DOHH2 (cell line): ENCODE results near the gene MVD.
A peak's percentile ranks its signal among the peaks of the same experiment; 100 is the strongest.

Experiments
- EZH2phosphoT487 ChIP-seq: fragments of 200-600 bp; sonication (generic); IDR thresholded peaks from 2 replicates; pipeline ENCODE4 v1.6.1; 2017; ENCODE audit warnings: borderline replicate concordance, mild to moderate bottlenecking, antibody characterized with exemption, low read length, moderate library complexity, mixed read lengths
- TF ChIP-seq, protein P1 (sequence below): fragments of 200-600 bp; sonication (generic); IDR thresholded peaks from one replicate; pipeline ENCODE4 v1.5.1; 2014; ENCODE audit warnings: antibody characterized with exemption, mild to moderate bottlenecking, low read depth, low read length; ENCODE audit not compliant: poor library complexity, severe bottlenecking

DNA sequence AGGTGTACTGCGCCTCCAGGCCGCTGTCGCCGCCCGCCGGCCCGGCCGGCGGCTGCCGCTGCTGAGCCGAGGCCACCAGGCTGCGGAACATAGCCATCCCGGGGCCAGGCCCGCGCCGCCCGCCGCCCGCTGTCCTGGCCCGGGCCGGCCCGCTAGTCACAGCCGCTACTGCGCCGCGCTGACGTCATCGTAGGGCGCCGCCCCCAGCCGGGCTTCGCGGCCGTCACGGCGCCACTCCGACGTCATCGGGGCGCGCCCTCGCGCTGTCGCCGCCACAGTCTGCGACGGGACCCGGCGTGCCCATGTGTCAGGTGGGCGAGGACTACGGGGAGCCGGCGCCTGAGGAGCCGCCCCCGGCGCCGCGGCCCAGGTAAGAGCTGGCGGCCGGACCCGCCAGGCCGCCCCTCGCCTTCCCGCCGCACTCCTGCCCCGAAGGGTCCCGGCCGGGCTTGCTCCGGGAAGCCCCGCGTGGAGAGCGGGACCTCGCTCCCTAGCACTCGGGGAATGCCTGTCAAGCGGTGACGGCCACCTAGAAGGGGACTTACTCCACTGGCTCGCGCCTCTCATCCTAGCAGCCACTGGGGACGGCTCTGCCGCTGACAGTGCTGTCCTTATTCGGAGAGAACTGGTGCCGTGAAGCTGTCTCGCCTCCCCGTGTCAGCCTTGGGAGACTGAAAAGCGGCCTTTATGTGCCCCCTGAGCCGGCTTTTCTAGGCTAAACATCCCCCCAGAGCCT, 43.5 kb upstream of the MVD start, which contains the start of the genes CTU2 and RNF166:
- TF ChIP-seq, protein P1, sequence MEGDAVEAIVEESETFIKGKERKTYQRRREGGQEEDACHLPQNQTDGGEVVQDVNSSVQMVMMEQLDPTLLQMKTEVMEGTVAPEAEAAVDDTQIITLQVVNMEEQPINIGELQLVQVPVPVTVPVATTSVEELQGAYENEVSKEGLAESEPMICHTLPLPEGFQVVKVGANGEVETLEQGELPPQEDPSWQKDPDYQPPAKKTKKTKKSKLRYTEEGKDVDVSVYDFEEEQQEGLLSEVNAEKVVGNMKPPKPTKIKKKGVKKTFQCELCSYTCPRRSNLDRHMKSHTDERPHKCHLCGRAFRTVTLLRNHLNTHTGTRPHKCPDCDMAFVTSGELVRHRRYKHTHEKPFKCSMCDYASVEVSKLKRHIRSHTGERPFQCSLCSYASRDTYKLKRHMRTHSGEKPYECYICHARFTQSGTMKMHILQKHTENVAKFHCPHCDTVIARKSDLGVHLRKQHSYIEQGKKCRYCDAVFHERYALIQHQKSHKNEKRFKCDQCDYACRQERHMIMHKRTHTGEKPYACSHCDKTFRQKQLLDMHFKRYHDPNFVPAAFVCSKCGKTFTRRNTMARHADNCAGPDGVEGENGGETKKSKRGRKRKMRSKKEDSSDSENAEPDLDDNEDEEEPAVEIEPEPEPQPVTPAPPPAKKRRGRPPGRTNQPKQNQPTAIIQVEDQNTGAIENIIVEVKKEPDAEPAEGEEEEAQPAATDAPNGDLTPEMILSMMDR: peak; percentile 8
- TF ChIP-seq EZH2phosphoT487: no peak
